H1 (cell line): ENCODE data around the gene WDR81. TPM values are rescaled to one million over a fixed set of nuclear protein-coding genes. Genes with fewer than 3 reads are reported as not detected.
A peak's percentile ranks its signal among the peaks of the same experiment; 100 is the strongest.

ENCODE experiments used
- CTCF ChIA-PET: fragments of 300-600 bp; sonication (Branson Sonifier 250); formaldehyde crosslinking; loops from one replicate; lab custom pipeline; 2021; ENCODE audit not compliant: partially characterized antibody; lab: Charles Lee
- POLR2A ChIA-PET: fragments of 300-600 bp; sonication (Branson Sonifier 250); formaldehyde crosslinking; loops from one replicate; lab custom pipeline; 2021; ENCODE audit warnings: inconsistent platforms; ENCODE audit not compliant: partially characterized antibody; lab: Charles Lee
- DNase-seq, 2 experiments: peaks; one replicate each; pipeline versions ENCODE4 v3.0.0 to v3.0.0-alpha.2; 2010 to 2022; ENCODE audit warnings: low spot score in 2 of 2, low read depth in 1 of 2, mixed read lengths in 1 of 2
- FAIRE-seq: peaks from 2 replicates; lab custom pipeline; 2011; peaks lifted over from hg19 to GRCh38; lab: Jason Lieb, UNC
- H2AFZ ChIP-seq: 2 replicates; pipeline ENCODE4 v1.8.1; 2012; ENCODE audit warnings: low read length, inconsistent platforms
- H2AK5ac ChIP-seq: 2 replicates; pipeline ENCODE4 v1.6.1; 2013; ENCODE audit warnings: low read depth, low read length
- H2BK120ac ChIP-seq: replicated peaks from 2 replicates; pipeline ENCODE3; 2013; ENCODE audit warnings: low read depth, low read length, inconsistent platforms
- H2BK12ac ChIP-seq: 2 replicates; pipeline ENCODE4 v1.6.1; 2013; ENCODE audit warnings: low read depth, low read length
- H2BK15ac ChIP-seq: 2 replicates; pipeline ENCODE4 v1.6.1; 2013; ENCODE audit warnings: low read length
- H2BK20ac ChIP-seq: 2 replicates; pipeline ENCODE4 v1.6.1; 2013; ENCODE audit warnings: low read length
- H2BK5ac ChIP-seq: 2 replicates; pipeline ENCODE4 v1.6.1; 2013; ENCODE audit warnings: low read depth, low read length
- H3K14ac ChIP-seq: 2 replicates; pipeline ENCODE4 v1.6.1; 2013; ENCODE audit warnings: inconsistent platforms; ENCODE audit not compliant: insufficient read length
- H3K18ac ChIP-seq: 2 replicates; pipeline ENCODE4 v1.6.1; 2013; ENCODE audit warnings: low read length; ENCODE audit errors: extremely low read depth
- H3K23ac ChIP-seq: 2 replicates; pipeline ENCODE4 v1.6.1; 2013; ENCODE audit warnings: inconsistent platforms; ENCODE audit not compliant: insufficient read length
- H3K23me2 ChIP-seq: 2 replicates; pipeline ENCODE4 v1.6.1; 2013; ENCODE audit warnings: low read depth, low read length
- H3K27ac ChIP-seq: 2 replicates; pipeline ENCODE4 v1.6.1; 2011; ENCODE audit warnings: low read depth, low read length, inconsistent platforms
- H3K27me3 ChIP-seq, 4 experiments: replicated peaks in 1 of 4; 1 replicate in 1 of 4; 2 replicates in 3 of 4; pipeline versions ENCODE4 v1.6.1 to v1.8.1; 2011 to 2013; ENCODE audit warnings: low read length in 3 of 4, mild to moderate bottlenecking in 3 of 4, inconsistent platforms in 2 of 4, mixed read lengths in 2 of 4, moderate library complexity in 1 of 4; ENCODE audit not compliant: control insufficient read depth in 3 of 4, insufficient read depth in 3 of 4; ENCODE audit errors: extremely low read depth in 1 of 4
- H3K36me3 ChIP-seq, 4 experiments: 2 replicates each; pipeline versions ENCODE4 v1.6.1 to v1.8.1; 2011 to 2013; ENCODE audit warnings: mild to moderate bottlenecking in 4 of 4, low read length in 3 of 4, moderate library complexity in 2 of 4, control low read depth in 1 of 4, inconsistent platforms in 1 of 4; ENCODE audit not compliant: insufficient read depth in 4 of 4, control insufficient read depth in 2 of 4
- H3K4ac ChIP-seq: replicated peaks from 2 replicates; pipeline ENCODE3; 2013; ENCODE audit warnings: low read length, low read depth, mixed read lengths, inconsistent platforms; ENCODE audit not compliant: insufficient read length
- H3K4me1 ChIP-seq, 4 experiments: replicated peaks in 1 of 4; 1 replicate in 1 of 4; 2 replicates in 3 of 4; pipeline versions ENCODE4 v1.6.1 to v1.8.1; 2011 to 2013; ENCODE audit warnings: low read length in 3 of 4, inconsistent platforms in 2 of 4, mixed read lengths in 1 of 4; ENCODE audit not compliant: insufficient read depth in 4 of 4, control insufficient read depth in 3 of 4
- H3K4me2 ChIP-seq, 2 experiments: 2 replicates each; pipeline versions ENCODE4 v1.6.1 to v1.8.1; 2011 to 2013; ENCODE audit warnings: low read depth in 2 of 2, low read length in 2 of 2, control low read depth in 1 of 2, inconsistent platforms in 1 of 2, mild to moderate bottlenecking in 1 of 2; ENCODE audit not compliant: insufficient read depth in 1 of 2
- H3K4me3 ChIP-seq, 4 experiments: fragments of 200-600, 300-600 bp in 1 of 4; sonication (generic), shearing (Covaris generic), sonication (Bioruptor Twin) in 1 of 4; 2 replicates each; pipeline versions ENCODE4 v1.5.1 to v1.8.1; 2011 to 2016; ENCODE audit warnings: low read length in 4 of 4, low read depth in 3 of 4, control low read depth in 2 of 4, inconsistent platforms in 2 of 4, mild to moderate bottlenecking in 2 of 4, mixed read lengths in 1 of 4, moderate library complexity in 1 of 4; ENCODE audit not compliant: insufficient read depth in 2 of 4; ENCODE audit errors: extremely low read depth in 1 of 4
- H3K56ac ChIP-seq: replicated peaks from 2 replicates; pipeline ENCODE3; 2013; ENCODE audit warnings: low read depth, mild to moderate bottlenecking, mixed read lengths, low read length, inconsistent platforms; ENCODE audit not compliant: insufficient read length
- H3K79me1 ChIP-seq: 2 replicates; pipeline ENCODE4 v1.6.1; 2013; ENCODE audit warnings: low read depth, low read length, control low read depth
- H3K79me2 ChIP-seq, 2 experiments: 2 replicates each; pipeline versions ENCODE4 v1.6.1 to v1.8.1; 2012 to 2013; ENCODE audit warnings: low read length in 2 of 2, mild to moderate bottlenecking in 2 of 2, inconsistent platforms in 1 of 2; ENCODE audit not compliant: insufficient read depth in 2 of 2, control insufficient read depth in 1 of 2
- H3K9ac ChIP-seq, 4 experiments: replicated peaks in 1 of 4; 1 replicate in 1 of 4; 2 replicates in 3 of 4; pipeline versions ENCODE4 v1.6.1 to v1.8.1; 2011 to 2013; ENCODE audit warnings: low read depth in 3 of 4, low read length in 3 of 4, control low read depth in 2 of 4, mild to moderate bottlenecking in 2 of 4, moderate library complexity in 2 of 4, inconsistent platforms in 1 of 4; ENCODE audit errors: extremely low read depth in 1 of 4
- H3K9me3 ChIP-seq, 2 experiments: 2 replicates each; pipeline versions ENCODE4 v1.6.1 to v1.8.1; 2012 to 2013; ENCODE audit warnings: mild to moderate bottlenecking in 2 of 2, moderate library complexity in 2 of 2, control low read depth in 1 of 2, inconsistent platforms in 1 of 2, low read depth in 1 of 2, low read length in 1 of 2, mixed read lengths in 1 of 2; ENCODE audit not compliant: insufficient read depth in 2 of 2
- H4K20me1 ChIP-seq, 2 experiments: replicated peaks in 1 of 2; 2 replicates each; pipeline versions ENCODE3 to v1.8.1; 2011 to 2013; ENCODE audit warnings: inconsistent platforms in 2 of 2, low read length in 2 of 2, mild to moderate bottlenecking in 1 of 2; ENCODE audit not compliant: insufficient read depth in 2 of 2, control insufficient read depth in 1 of 2
- H4K5ac ChIP-seq: 2 replicates; pipeline ENCODE4 v1.6.1; 2013; ENCODE audit warnings: low read length, low read depth, mixed read lengths, inconsistent platforms; ENCODE audit not compliant: insufficient read length
- H4K8ac ChIP-seq: 2 replicates; pipeline ENCODE4 v1.8.0; 2013; ENCODE audit warnings: mild to moderate bottlenecking, moderate library complexity, low read length, inconsistent platforms; ENCODE audit not compliant: insufficient read depth; ENCODE audit errors: extremely low read depth
- H4K91ac ChIP-seq: replicated peaks from 2 replicates; pipeline ENCODE3; 2013; ENCODE audit warnings: low read length, mixed read lengths, inconsistent platforms; ENCODE audit not compliant: insufficient read length
- RFX5 ChIP-seq: IDR thresholded peaks from 2 replicates; pipeline ENCODE4 v1.6.1; 2011; ENCODE audit warnings: low read depth, low read length, improper control_type of control experiment, borderline replicate concordance
- RXRA ChIP-seq: IDR thresholded peaks from 2 replicates; pipeline ENCODE4 v1.6.1; 2011; ENCODE audit warnings: low read depth, mild to moderate bottlenecking, low read length, moderate library complexity; ENCODE audit not compliant: insufficient read depth
- SAP30 ChIP-seq: fragments of 300-600 bp; sonication (generic); IDR thresholded peaks from 2 replicates; pipeline ENCODE4 v1.7.1; 2012; ENCODE audit warnings: low read length, moderate library complexity, mild to moderate bottlenecking, inconsistent platforms; ENCODE audit not compliant: insufficient read depth, insufficient replicate concordance
- SIX5 ChIP-seq: IDR thresholded peaks from 2 replicates; pipeline ENCODE4 v1.6.1; 2011; ENCODE audit warnings: mild to moderate bottlenecking, low read depth, low read length
- WGBS, 2 experiments: shearing (Covaris generic) in 1 of 2; methylation state at CpG; one replicate each; pipeline versions ENCODE4 v1.1.6 to v1.1.7; 2013 to 2015; ENCODE audit warnings: low lambda C conversion rate in 2 of 2, mixed read lengths in 2 of 2, inconsistent platforms in 1 of 2, low coverage in 1 of 2, missing lambda C conversion rate in 1 of 2; ENCODE audit not compliant: insufficient replicate concordance in 2 of 2, insufficient coverage in 1 of 2, insufficient read length in 1 of 2; ENCODE audit errors: extremely low coverage in 1 of 2, missing lambda C conversion rate in 1 of 2; 5-methylcytosine and 5-hydroxymethylcytosine counted together
- polyA plus RNA-seq, 7 experiments: library from polyadenylated mRNA; depleted of rRNA in 3 of 7; stranded (reverse) in 5 of 7; unstranded in 2 of 7; fragments of >200 nt in 5 of 7; fragments of 200-250 nt in 2 of 7; gene quantifications; 1 replicate in 5 of 7; 2 replicates in 1 of 7; 4 replicates in 1 of 7; pipeline versions ENCODE4 v1.2.1 to v1.2.3, GENCODE V29; 2011 to 2013; ENCODE audit warnings: missing spikeins in 2 of 7, mixed read lengths in 2 of 7
- total RNA-seq: library from RNA; stranded (reverse); fragmentation: NEBNext Ultra II Directional; extraction: Animal tissue kit (Norgen Biotek cat#: 25700); gene quantifications from 2 replicates; pipeline ENCODE4 v1.2.1, GENCODE V29; 2021
- TF ChIP-seq, protein P1 (sequence below): IDR thresholded peaks from 2 replicates; pipeline ENCODE4 v1.6.1; 2011; ENCODE audit warnings: low read length, improper control_type of control experiment

Gene WDR81
- total and polyA plus RNA-seq, 2 of the 8 experiments (the other 6 are each of a cell fraction or from before 2014, with no cell fraction given), result 9.1 to 12.3 TPM

DNA sequence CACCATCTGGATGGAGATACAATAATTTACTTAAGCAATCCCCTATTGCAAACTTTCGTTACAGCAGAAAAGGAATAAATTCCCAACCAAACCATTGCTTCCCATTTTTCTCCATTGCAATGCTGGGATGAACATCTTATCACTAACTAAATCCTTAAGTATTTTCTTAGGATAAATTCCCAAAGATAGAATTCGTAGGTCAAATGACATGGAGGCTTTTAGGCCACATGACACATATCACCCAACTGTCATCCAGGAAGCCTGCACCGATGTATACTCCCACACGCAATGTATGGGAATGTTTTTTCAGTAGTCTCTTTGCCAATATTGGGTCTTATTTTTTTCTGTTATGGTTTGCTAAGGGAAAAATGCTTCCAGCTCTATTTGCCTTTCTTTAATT lies 12.7 kb upstream of the WDR81 start:
- Histone ChIP-seq H4K5ac (no peak overlapping the region), H3K79me1 (peaks cover 7% of the 10 kb centered on the region; the same call in 1 of the 2 replicates), H4K8ac (no peak overlapping the region), H2BK15ac (no peak overlapping the region), H3K14ac (no peak overlapping the region), H3K23ac (no peak overlapping the region), H2AK5ac (no peak overlapping the region), H3K56ac (no peak overlapping the region), H2BK120ac (no peak overlapping the region), H3K4me2 (no peak overlapping the region; a peak in 1 of 4 replicates), H3K4me1 (peaks cover 0 to 19% (median 15%) of the 10 kb centered on the region in 4 experiments; a peak in 6 of 7 replicates), H2BK12ac (no peak overlapping the region), H3K27me3 (peaks cover 0 to 2% (median 0%) of the 10 kb centered on the region in 4 experiments; a peak in 2 of 7 replicates), H2BK5ac (no peak overlapping the region), H3K18ac (no peak overlapping the region), H2BK20ac (no peak overlapping the region), H3K36me3 (no peaks in the 10 kb centered on the region), H3K4ac (no peak overlapping the region), H3K79me2 (no peaks in the 10 kb centered on the region), H3K9me3 (no peaks in the 10 kb centered on the region), H3K4me3 (no peak overlapping the region), H2AFZ (no peak overlapping the region)
- DNase-seq (no peak), FAIRE-seq (no peak)
- CTCF ChIA-PET, result no interaction called here
- WGBS, 2 experiments, result 90% methylated on average over 4 of the region's 4 CpGs; no CpG with 5 or more reads in 1 of the 2 experiments
- no peak for TF ChIP-seq RFX5
- TF ChIP-seq, protein P1, sequence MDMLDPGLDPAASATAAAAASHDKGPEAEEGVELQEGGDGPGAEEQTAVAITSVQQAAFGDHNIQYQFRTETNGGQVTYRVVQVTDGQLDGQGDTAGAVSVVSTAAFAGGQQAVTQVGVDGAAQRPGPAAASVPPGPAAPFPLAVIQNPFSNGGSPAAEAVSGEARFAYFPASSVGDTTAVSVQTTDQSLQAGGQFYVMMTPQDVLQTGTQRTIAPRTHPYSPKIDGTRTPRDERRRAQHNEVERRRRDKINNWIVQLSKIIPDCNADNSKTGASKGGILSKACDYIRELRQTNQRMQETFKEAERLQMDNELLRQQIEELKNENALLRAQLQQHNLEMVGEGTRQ, result no peak
- no peak for TF ChIP-seq SIX5
- TF ChIP-seq RXRA, result no peak
- peak; percentile 32 for TF ChIP-seq SAP30
- TF ChIP-seq, all 59 proteins: peak for 1
- H3K9ac ChIP-seq, result no peak overlapping the region
- H4K20me1 ChIP-seq, result peaks cover 0 to 7% of the 10 kb centered on the region in 2 experiments
- POLR2A ChIA-PET, result interaction anchor here (1.5 kb wide), 1 partner anchor 15 kb away, joined by 4 read pairs; no protein-coding TSS in a partner anchor
- H3K27ac ChIP-seq, result no peak overlapping the region
- H3K23me2 ChIP-seq, result peaks cover 20% of the 10 kb centered on the region; the same call in 1 of the 2 replicates
- no peak overlapping the region for H4K91ac ChIP-seq
